Measurements from ENCODE around the gene PLEKHM3. TPM values are rescaled to one million over a fixed set of nuclear protein-coding genes. Genes with fewer than 3 reads are reported as not detected.

Gene PLEKHM3
- total and polyA plus RNA-seq, 2 donors (not counting 3 experiments of a cell fraction or from before 2014, with no cell fraction given), result 3.1 to 9.1 TPM

GRCh38 chr2:208046686-208047085, 21.4 kb upstream of the PLEKHM3 start:
- DNase-seq (ENCODE audit: low read depth, low spot score) (no peak), FAIRE-seq (no peak)
- dilution Hi-C loops (cut with MboI; ENCODE audit: extremely low pct_ligation_motif_present, low sequenced_read_pairs) (no loop called here), intact Hi-C loops (cut with micrococcal nuclease) (no loop called here)
- H3K9me1 ChIP-seq (replicated peaks; ENCODE audit: control insufficient read depth, extremely low read depth, insufficient read depth, low read length), result no peaks in the 10 kb centered on the region
- H2AFZ ChIP-seq (ENCODE audit: low read depth, low read length), result no peak overlapping the region
- H3K4me2 ChIP-seq (ENCODE audit: insufficient read depth, low read length), result no peak overlapping the region
- no peaks in the 10 kb centered on the region for H3K36me3 ChIP-seq (ENCODE audit: control insufficient read depth in 2 of 2, extremely low read depth in 1 of 2, insufficient read depth in 2 of 2, low read length in 2 of 2)
- no peak overlapping the region for H3K4me3 ChIP-seq (replicated peaks in 1 of 3; ENCODE audit: insufficient read depth in 1 of 3, low read depth in 1 of 3, low read length in 3 of 3)
- no peak overlapping the region for H3K9ac ChIP-seq (replicated peaks; ENCODE audit: extremely low read depth, insufficient read depth, low read length)
- H3K27ac ChIP-seq (ENCODE audit: insufficient read depth, low read depth, low read length), result no peak overlapping the region
- H3K4me1 ChIP-seq (ENCODE audit: control insufficient read depth, extremely low read depth, insufficient read depth, low read length), result no peaks in the 10 kb centered on the region
- no peaks in the 10 kb centered on the region for H3K79me2 ChIP-seq (ENCODE audit: control insufficient read depth, insufficient read depth, low read length)
- H3K27me3 ChIP-seq (ENCODE audit: control insufficient read depth in 2 of 2, insufficient read depth in 2 of 2, low read length in 2 of 2), result peaks cover 0 to 2% of the 10 kb centered on the region in 2 experiments
- ChIA-PET CTCF (interaction anchor here (0.7 kb wide), 1 partner anchor 1345 kb away, joined by 3 read pairs; no protein-coding TSS in a partner anchor), POLR2A (no interaction called here)
- TF ChIP-seq, protein P1, sequence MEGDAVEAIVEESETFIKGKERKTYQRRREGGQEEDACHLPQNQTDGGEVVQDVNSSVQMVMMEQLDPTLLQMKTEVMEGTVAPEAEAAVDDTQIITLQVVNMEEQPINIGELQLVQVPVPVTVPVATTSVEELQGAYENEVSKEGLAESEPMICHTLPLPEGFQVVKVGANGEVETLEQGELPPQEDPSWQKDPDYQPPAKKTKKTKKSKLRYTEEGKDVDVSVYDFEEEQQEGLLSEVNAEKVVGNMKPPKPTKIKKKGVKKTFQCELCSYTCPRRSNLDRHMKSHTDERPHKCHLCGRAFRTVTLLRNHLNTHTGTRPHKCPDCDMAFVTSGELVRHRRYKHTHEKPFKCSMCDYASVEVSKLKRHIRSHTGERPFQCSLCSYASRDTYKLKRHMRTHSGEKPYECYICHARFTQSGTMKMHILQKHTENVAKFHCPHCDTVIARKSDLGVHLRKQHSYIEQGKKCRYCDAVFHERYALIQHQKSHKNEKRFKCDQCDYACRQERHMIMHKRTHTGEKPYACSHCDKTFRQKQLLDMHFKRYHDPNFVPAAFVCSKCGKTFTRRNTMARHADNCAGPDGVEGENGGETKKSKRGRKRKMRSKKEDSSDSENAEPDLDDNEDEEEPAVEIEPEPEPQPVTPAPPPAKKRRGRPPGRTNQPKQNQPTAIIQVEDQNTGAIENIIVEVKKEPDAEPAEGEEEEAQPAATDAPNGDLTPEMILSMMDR (IDR thresholded peaks at IDR 0.05; ENCODE audit: extremely low read depth in 1 of 2, insufficient read depth in 1 of 2, low read depth in 1 of 2, low read length in 2 of 2), result no peak
- TF ChIP-seq MYC (IDR thresholded peaks at IDR 0.05; ENCODE audit: low read depth, low read length) (no peak), EZH2 (IDR thresholded peaks at IDR 0.05; ENCODE audit: borderline replicate concordance, low read depth, low read length, severe bottlenecking) (no peak), FOS (IDR thresholded peaks at IDR 0.05; ENCODE audit: borderline replicate concordance, insufficient read depth, low read length) (no peak), MAX (IDR thresholded peaks at IDR 0.05; ENCODE audit: insufficient read depth, insufficient read length) (no peak), POLR2AphosphoS5 (IDR thresholded peaks at IDR 0.05; ENCODE audit: insufficient read depth, low read depth, low read length) (no peak), POLR2A (IDR thresholded peaks at IDR 0.05; ENCODE audit: low read depth, low read length) (no peak), GATA2 (IDR thresholded peaks at IDR 0.05; ENCODE audit: insufficient read depth, insufficient read length, low read depth, low read length) (no peak), JUN (IDR thresholded peaks at IDR 0.05; ENCODE audit: borderline replicate concordance, insufficient read depth, insufficient read length, low read depth) (no peak)
- H3K9me3 ChIP-seq (replicated peaks; ENCODE audit: control insufficient read depth, insufficient read depth, low read length), result no peaks in the 10 kb centered on the region
- BruUV-seq (replicated peaks), result no TSS peak
- H4K20me1 ChIP-seq (replicated peaks; ENCODE audit: control insufficient read depth, extremely low read depth, insufficient read depth, low read length), result no peaks in the 10 kb centered on the region
